GM21825 (cell line): ENCODE measurements around the gene KCND2.
"Not testable (repeated sequence)": the region's sequence is repeated elsewhere in the genome, so short reads cannot be mapped to it uniquely, and the experiment has no call there.

Source experiments
- ATAC-seq: cut with Tn5 transposase; IDR thresholded peaks from one replicate; pipeline ENCODE4 v1.9.1; 2021; ENCODE audit warnings: mild to moderate bottlenecking, moderate library complexity; ENCODE audit not compliant: unreplicated experiment

Gene KCND2

DNA sequence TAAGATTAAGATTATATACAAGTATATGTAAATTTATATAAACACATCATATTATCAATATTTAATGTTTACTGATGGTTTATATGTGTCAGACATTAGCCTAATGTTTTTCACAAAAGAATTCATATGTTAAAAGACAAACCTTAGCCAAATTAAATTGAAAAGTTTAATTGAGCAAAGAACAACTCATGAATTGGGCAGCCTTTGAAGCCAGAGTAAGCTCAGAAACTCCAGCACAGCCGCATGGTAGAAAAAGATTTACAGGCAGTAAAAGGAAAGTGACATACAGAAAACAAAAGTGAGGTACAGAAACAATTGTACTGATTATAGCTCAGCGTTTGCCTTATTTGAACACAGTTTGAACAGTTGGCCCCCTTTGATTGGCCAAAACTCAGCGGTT, 460.9 kb downstream of the KCND2 start:
- no peak for ATAC-seq

DNA sequence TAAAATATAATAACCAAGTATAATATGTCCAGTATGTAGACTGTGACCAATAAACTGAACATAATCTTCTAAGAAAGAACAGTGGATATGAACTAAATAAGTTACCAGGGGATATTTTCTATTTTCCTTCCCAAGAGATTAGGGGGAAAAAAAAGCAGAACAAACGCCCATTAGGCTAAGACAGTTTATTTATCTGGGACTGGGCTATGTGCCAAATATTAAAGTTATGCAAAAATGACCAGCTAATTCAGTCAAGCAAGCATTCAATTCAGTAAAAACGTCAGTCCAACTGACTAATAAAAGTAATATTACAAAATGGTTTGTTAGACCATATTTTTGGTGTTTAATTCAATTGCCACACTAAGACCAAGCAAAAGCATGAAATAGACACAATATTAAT, 462.8 kb downstream of the KCND2 start:
- ATAC-seq = no peak

DNA sequence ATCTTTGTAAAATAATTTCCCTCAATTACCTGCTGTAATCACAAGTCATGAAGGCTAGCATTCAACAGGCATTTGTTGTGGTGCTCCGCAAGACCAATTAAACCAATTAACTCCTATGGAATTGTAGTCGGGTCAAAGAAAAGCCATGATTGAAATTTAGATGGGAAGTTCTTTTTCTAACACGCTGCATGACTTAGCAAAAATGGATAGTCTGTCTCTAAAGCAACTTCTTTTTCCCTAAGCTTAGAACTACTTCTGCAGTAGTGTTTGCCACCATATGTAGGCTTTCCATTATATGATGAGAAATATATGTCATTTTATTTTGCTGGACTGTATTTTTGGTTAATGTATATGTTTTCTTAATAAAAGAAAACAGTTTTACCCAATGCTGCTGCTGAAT, 465.8 kb downstream of the KCND2 start:
- no peak for ATAC-seq

DNA sequence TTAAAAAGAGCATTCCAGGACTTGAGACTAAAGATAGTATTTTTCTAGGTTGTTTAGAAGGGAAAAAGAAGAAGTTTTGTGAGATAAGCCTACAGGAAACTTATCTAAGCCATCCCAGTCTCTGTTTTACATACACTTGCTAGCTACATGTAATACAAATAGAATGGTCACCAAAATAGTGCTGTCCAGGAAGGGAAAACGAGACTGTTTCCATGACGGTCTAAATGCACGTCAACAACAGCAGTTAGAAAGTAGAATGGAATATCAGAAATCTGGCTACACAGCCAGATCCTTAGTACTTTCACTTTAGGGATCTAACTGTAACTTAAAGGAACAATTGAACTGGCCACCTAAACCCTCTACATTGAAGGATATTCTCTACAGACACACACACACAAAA, 467.4 kb downstream of the KCND2 start:
- ATAC-seq = no peak

DNA sequence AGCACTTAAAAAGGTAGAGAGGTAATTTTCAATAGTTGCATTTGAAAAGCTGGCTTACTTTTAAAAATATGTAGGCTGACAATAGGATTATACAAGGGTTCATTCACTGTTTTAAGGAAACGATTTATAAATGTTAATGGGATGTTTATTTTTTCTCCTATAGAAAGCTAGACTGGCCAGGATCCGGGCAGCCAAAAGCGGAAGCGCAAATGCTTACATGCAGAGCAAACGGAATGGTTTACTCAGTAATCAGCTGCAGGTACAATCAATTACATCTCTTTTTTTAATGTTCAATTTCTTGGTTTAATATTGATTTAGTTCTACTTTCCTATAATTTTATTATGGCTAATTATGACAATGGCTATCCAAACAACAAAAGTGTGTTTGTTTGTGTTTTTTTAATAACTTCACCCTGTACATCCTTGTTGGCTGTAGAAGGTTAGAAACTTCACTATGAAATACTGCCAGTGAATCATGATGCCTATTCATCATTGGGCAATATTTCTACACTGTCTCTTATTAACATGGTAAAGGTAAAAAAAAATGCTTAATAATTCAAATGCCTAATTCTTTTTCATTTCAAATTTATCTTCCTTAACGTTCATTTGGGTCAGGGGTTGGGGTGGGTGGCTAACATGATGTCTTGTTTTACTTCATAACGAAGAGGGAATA, 468.5 kb downstream of the KCND2 start:
- no peak for ATAC-seq

DNA sequence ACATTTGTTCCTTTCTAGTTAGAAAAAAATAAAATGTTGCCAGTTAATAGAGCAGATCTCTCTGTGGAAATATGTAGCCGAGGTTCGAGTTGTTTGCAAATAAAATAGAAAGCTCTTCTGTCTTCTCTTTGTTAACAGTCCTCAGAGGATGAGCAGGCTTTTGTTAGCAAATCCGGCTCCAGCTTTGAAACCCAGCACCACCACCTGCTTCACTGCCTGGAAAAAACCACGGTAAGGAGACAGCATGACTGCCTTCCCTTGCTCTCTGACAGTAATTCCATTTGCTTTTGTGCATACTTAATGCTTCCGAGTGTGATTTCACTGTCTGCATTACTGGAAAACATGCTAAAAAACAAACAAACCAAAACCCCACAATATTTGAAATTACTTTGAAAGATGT, 469.4 kb downstream of the KCND2 start:
- ATAC-seq = no peak

DNA sequence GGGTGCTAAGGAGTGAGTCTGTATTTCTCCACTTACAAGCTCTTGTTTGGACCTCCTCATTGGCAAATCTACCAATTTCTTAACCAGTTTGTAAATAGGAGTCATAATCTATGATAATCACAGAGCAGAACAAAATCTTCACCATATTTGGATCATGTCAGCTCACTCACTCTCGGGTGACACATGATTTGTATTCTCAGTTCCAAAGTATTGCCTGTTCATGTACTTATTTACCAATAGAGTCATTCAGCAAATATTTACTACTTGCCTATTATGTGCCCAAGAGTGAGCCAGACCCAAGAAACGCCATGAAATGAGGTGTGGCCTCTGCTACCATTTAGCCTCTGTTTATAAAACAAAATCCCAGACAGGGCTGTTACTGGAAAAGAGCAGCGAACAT, 470.2 kb downstream of the KCND2 start:
- no peak for ATAC-seq

DNA sequence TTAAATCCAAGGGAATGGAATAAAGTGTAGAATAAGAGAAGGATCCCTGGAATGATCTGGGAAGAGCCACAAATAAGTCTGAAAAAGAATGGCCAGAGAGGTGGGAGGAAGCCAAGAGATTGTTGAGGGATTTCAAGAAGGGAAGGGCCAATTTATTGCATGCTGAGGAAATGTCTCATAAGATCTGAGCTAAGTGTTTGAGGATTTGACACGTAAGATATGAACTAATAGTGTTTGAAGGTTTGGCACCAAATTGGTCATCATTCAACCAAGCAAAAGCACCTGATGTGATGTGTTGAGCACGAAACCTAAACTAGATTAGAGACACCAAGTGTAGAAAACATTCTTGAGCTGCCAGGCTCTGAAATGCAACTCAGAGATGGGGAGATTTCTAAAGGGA, 487.1 kb downstream of the KCND2 start:
- no peak for ATAC-seq

DNA sequence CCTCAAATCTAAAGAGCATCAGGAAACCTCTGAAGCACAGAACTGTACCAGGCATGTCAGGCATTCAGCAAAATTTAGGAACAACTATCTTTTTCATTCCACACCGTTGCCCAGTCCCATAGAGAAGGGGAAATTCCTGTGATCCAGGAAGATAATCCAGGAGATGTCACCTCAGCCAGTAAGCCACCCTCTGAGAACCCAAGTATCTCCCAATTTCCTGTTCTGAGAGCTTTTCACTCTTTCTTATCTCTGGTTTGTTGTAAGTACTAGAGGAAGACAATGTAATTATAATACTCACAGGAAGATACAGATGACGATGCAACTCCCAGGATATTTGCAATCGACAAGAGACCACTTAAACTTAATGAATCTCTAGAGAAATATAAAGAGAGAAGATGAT, 487.9 kb downstream of the KCND2 start:
- ATAC-seq = no peak

DNA sequence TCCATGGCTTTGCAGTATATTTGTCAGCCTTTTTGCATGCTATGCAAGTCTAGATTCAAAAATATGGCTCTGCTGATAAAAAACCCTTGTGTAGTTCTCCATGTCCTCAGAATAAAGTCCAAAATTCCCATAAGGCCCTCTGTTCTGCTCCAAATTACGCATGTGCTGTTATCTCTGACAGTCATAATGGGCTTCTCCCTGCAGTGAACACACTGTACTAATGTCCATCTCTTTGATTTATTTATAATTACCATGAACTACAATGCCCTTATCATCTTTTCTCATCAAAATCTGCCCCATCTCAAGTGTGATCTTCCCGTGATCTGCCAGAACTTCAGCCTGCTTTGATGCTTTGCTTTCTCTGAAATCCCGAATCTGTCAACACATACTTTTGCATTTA, 497.2 kb downstream of the KCND2 start:
- ATAC-seq = no peak

DNA sequence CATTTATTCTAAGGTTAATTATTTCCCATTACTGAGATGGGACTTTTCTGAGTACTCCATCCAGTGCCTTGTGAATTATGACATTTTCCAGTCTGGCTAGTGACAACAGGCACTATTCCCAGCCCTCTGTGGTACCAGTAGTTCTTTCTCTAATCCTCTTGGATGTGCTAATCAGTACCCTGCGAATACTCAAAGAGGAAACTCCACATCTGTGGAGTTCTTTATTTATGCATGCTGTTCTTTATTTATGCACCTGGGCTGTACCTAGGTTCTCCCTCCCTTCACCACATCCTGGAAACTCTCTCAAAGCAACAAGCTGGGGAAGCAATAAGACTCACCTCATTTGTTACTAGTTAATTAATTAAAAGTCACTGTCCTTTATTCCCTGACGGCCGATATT, 501.5 kb downstream of the KCND2 start:
- no peak for ATAC-seq

DNA sequence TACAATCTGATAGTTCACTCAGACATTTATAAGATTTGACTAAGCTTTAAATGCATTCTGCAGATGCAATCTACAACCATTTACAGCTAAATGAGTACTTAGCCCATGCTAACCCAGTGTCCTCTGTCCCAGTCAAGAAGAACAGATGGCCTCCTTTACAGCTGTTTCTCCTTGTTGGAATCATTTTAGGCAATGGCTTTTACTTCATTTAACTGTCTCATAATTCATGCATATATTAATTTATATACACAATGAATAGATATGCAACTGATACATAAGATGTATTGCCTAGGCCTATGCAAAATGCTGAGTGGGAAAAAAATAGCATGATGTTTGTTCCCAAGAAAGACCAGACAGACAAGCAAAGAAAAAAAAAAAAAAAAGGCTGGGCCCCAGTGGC, 502.8 kb downstream of the KCND2 start:
- no peak for ATAC-seq

DNA sequence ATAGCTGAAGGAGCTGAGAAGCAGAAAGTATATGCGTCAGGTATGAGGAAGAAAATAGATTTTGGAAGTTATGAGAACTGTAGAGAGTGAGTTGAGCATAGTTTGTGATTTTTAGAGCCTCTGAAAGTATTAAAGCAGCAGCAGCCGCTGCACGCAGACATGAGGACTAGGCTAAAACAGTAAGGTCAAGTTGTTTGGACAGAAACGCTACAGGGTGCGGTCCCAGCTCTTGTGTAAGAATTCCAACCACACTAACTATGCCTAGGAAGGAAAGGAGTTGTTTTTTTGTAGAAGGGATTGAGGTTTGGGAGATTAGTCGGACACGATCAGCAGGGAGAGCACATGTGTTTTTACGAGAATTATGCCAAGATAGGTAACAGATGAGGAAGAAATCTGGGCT, 506.1 kb downstream of the KCND2 start:
- not testable (repeated sequence) for ATAC-seq

DNA sequence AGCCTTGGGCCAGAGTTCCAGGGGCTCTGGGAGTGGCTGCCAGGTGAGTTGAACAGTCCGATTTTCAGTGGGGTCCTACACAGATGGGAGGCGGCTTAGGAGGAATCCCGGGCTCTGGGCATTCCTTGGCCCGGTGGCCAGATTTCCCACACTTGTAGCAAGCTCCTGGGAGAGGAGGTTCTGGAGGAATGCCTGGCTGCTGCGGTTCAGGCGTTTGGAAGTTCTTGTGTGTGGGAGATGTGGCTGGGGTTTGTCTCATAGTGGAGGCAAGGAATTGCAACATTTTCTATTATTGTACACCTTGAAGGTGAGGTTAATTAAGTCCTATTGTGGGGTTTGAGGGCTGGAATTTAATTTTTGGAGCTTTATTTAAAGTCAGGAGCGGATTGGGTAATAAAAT, 507.5 kb downstream of the KCND2 start:
- not testable (repeated sequence) for ATAC-seq

DNA sequence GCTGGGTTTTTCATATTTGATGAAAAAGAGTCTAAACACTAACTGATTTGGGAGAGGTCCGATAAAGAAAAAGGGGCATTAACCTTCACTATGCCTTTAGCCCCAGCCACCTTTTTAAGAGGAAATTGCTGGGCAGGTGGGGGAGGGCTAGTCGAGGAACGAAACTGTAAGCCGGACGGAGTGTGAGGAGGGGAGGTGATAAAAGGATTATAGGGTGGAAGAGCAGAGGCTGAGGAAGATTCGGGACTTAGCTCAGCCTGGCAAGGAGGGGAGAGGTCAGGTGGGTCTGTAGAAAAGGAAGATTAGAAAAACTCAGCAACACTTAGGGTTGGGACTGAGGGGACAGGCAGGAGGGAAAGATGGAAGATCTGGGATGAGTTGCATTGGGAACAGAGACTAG, 508.0 kb downstream of the KCND2 start:
- no peak for ATAC-seq

DNA sequence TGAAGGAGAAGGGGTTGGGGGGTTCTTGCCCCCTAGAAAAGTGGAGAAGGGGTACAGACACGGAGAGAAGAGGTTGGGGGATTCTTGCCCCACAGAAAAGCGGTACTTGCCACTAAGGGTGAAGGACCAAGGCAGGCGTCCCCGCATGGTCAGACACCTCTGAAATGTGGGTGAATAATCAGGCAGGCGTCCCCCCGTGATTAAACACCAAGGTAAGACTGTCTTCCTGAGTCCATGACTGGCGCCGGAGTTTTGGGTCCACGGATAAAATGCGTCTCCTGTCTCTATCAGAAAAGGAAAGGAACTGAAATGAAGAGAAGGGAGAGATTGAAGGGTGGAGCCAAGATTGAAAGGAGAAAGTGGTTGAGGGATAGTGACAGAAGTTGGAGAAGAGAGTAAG, 508.9 kb downstream of the KCND2 start:
- not testable (repeated sequence) for ATAC-seq

DNA sequence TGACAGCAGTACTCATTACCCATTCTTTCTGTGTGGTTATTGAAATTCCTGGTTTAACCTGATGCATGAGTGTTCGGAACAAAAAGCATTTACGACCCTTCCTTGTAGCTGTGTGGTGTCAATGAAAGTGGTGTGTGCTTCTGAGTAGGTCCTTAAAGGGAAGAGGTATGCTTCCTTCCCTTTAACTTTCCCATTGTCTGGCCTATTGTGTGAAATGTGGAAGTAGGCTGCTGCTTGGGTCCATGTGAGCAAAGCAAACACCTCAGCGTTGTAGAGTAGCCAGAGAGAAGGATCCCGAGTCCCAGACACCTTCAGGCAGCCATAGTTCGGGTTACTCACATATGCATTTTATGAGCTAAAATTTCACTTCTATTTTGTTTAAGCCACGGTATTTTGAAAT, 510.3 kb downstream of the KCND2 start:
- ATAC-seq = no peak

DNA sequence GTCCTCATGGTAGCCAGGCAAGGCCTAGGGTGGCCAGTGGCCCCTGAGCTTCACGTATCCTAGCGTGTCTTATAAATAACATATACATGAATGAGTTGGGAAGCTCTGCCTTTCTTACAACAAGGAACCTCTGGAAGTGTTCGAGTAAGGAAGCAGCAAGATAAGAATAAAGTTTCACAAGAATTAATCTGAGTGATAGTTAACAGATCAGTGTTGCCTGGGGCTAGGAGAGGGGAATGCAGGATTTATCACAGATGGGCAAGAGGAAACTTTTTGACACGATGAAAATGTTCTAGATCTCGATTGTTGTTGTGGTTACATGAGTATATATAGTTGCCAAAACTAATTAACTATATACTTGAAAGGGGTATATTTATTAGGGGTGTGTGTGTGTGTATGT, 510.7 kb downstream of the KCND2 start:
- no peak for ATAC-seq

DNA sequence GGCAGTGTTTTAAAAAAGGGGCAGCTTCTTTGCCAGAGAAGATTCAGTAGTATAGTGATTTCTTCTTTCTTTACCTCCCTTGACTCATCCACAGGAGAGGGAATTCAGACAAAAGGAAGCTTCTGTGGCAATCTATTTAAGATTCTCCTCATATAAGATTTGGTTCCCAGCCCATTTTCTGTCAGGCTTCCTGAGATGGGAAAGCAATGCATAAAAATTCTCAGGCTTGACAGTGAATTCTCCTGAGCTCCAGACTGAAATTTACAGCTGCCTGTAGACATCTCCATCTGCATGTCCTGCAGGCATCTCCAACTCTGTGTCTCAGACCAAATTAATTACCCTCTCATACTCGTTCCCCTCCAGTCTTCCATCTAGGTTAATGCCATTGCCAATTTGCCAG, 512.1 kb downstream of the KCND2 start:
- ATAC-seq = no peak

DNA sequence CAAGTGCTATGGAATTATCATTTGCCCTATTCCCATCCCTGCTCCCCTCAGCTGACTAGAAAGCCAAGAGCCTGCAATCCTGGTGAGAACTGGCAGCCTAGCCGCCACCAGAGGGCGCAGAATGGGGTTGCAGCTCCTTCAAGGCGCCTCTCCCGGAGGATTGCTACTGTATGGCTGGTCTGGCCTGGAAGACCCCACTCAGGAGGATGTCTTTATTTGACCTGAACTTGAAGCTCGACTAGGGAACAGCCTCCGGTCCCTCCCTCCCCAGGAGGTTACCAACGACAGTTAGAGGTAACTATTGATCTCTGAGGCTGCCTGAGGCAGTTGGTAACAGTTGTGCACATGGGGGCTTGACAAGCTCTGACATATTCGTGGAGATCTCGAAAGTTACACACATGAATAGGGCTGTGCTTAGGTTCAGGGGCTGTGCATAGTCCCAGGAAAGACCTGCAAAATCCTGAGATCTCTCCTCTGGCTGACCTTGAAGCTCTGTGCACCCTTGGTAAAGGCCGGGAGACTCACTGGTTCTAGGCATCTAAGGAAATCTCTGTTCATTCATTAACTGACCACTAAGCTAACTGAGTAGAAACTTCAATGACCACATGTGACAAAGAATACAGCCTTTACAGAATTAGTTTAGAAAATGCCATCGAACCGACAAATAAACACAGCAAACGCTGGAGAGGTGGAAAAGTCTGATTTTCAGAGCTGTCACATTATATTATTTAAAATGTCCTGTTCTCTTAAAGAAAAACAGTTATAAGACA, 519.3 kb downstream of the KCND2 start:
- peak; percentile 98 for ATAC-seq

DNA sequence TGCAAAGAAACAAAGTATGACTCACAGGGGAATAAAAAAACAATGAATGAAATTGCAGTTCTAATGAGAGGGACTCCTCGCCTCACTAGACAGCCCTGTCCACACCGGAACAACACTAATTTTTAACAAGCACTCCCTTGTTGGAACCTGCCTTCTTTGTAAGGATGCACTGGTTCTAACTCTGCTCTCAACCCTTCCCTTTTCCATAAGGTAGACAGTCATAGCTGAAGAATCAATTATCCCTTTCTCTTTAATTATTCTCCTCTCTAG, 519.8 kb downstream of the KCND2 start:
- ATAC-seq = no peak

DNA sequence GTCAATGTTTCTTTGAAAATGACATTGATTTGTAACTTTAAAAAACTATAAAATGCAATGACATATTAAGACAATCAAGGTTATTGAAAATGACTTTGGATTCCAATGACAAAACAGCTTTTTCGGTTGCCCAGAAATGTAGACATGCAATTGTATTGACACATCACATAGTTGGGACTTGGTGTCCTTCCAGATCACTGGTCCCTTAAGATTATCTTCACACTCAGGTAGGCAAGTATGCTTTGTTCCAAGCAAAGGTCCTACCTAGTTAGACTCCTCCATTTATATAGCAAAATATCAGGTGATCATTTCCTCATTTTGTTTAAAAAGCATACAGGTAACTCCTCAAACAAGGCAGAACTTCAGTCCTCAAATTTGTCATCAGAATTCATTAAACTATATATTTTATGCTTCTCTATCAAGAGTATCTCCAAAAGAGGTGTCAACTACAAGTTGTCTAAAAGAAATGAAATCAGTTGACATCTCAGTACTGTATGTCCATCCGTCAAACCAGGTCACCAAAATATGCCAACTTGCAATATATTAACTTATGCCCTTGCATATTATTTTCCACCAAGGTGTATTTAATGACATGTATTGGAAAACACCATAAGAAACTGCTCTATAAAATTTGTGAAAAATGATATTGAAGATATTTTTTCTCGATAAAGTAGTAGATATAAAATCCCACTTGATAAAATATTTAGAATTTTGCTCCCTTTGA, 520.4 kb downstream of the KCND2 start:
- ATAC-seq = no peak
